HG03520 (cell line): ENCODE data around the gene CCAR1.
"Not testable (repeated sequence)": the region's sequence is repeated elsewhere in the genome, so short reads cannot be mapped to it uniquely, and the experiment has no call there.

ENCODE experiments used
- ATAC-seq: cut with Tn5 transposase; IDR thresholded peaks from one replicate; pipeline ENCODE4 v1.9.1; 2021; ENCODE audit warnings: mild to moderate bottlenecking, moderate library complexity; ENCODE audit not compliant: unreplicated experiment

Gene CCAR1

GRCh38 chr10:68827592-68827959, 106.5 kb downstream of the CCAR1 start:
- ATAC-seq = not testable (repeated sequence)

- not testable (repeated sequence) for ATAC-seq
These were observed 107.1 kb downstream of the CCAR1 start for GRCh38 chr10:68828083-68828601.

GRCh38 chr10:68828833-68829232, 107.8 kb downstream of the CCAR1 start:
- no peak for ATAC-seq

GRCh38 chr10:68829521-68829920, 108.5 kb downstream of the CCAR1 start:
- no peak for ATAC-seq

- ATAC-seq = no peak
These were observed 108.9 kb downstream of the CCAR1 start for GRCh38 chr10:68829952-68830351.

GRCh38 chr10:68831961-68832455, 111.0 kb downstream of the CCAR1 start:
- ATAC-seq = no peak

GRCh38 chr10:68832601-68833000, 111.6 kb downstream of the CCAR1 start:
- no peak for ATAC-seq

GRCh38 chr10:68837626-68838322, 116.7 kb downstream of the CCAR1 start:
- no peak for ATAC-seq

GRCh38 chr10:68840650-68841049, 119.6 kb downstream of the CCAR1 start:
- ATAC-seq = not testable (repeated sequence)
